HepG2 (cell line): ENCODE results near the gene CCDC183. TPM values are rescaled to one million over a fixed set of nuclear protein-coding genes. Genes with fewer than 3 reads are reported as not detected.

ENCODE experiments used
- ATM ChIP-seq: fragments of 450-650 bp; IDR thresholded peaks from 2 replicates; pipeline ENCODE4 v1.7.1; 2017; ENCODE audit warnings: mild to moderate bottlenecking, borderline replicate concordance
- DPF2 ChIP-seq: sonication (generic); formaldehyde crosslinking; IDR thresholded peaks from 2 replicates; pipeline ENCODE4 v1.4.0; 2020; ENCODE audit warnings: mild to moderate bottlenecking, low read depth, missing genetic modification reagents, borderline replicate concordance
- NFKBIZ ChIP-seq: IDR thresholded peaks from 2 replicates; pipeline ENCODE4 v1.6.1; 2018; ENCODE audit warnings: missing genetic modification reagents, missing compliant biosample characterization
- NKX3-1 ChIP-seq: sonication (generic); formaldehyde crosslinking; IDR thresholded peaks from 2 replicates; pipeline ENCODE4 v1.5.0; 2020; ENCODE audit warnings: missing genetic modification reagents
- RBFOX2 ChIP-seq: fragments of 200-400 bp; formaldehyde crosslinking; IDR thresholded peaks from 2 replicates; pipeline ENCODE4 v1.6.1; 2017; ENCODE audit warnings: low read depth, mild to moderate bottlenecking, low read length
- RXRA ChIP-seq: sonication (generic); formaldehyde crosslinking; IDR thresholded peaks from 2 replicates; pipeline ENCODE4 v1.5.1; 2020; ENCODE audit warnings: missing genetic modification reagents
- SMAD3 ChIP-seq: sonication (generic); formaldehyde crosslinking; IDR thresholded peaks from 2 replicates; pipeline ENCODE4 v1.4.0; 2020; ENCODE audit warnings: missing genetic modification reagents
- SOX5 ChIP-seq: IDR thresholded peaks from 2 replicates; pipeline ENCODE4 v1.6.1; 2016; ENCODE audit warnings: borderline replicate concordance
- ZFP36L2 ChIP-seq: sonication (generic); formaldehyde crosslinking; IDR thresholded peaks from 2 replicates; pipeline ENCODE4 v1.4.0; 2020; ENCODE audit warnings: missing genetic modification reagents
- ZNF761 ChIP-seq: sonication (generic); formaldehyde crosslinking; conservative IDR thresholded peaks from 2 replicates; pipeline ENCODE4 v1.4.0; 2020; ENCODE audit warnings: mild to moderate bottlenecking, missing genetic modification reagents
- ZNF841 ChIP-seq: sonication (generic); formaldehyde crosslinking; IDR thresholded peaks from 2 replicates; pipeline ENCODE4 v1.8.1; 2023; ENCODE audit warnings: missing genetic modification reagents, borderline replicate concordance
- polyA plus RNA-seq, 8 experiments: library from polyadenylated mRNA; depleted of rRNA in 3 of 8; stranded (reverse) in 7 of 8; unstranded in 1 of 8; fragments of >200 nt; fragmentation: Illumina TruSeq in 4 of 8; extraction: Trizol in 4 of 8; gene quantifications; 2 replicates each; pipeline versions ENCODE4 v1.2.1 to v1.2.3, GENCODE V29; 2011 to 2016; ENCODE audit warnings: low read depth in 4 of 8, missing spikeins in 1 of 8, mixed read lengths in 1 of 8; ENCODE audit not compliant: insufficient read depth in 1 of 8
- total RNA-seq, 5 experiments: library from RNA; depleted of rRNA; stranded (reverse); fragments of >200 nt; fragmentation: Illumina TruSeq; extraction: Trizol; gene quantifications; 2 replicates each; pipeline ENCODE4 v1.2.3, GENCODE V29; 2016; ENCODE audit warnings: low read depth in 1 of 5
- TF ChIP-seq, protein P1 (sequence below): sonication (generic); formaldehyde crosslinking; IDR thresholded peaks from 2 replicates; pipeline ENCODE4 v1.8.1; 2023; ENCODE audit warnings: missing genetic modification reagents, inconsistent platforms, borderline replicate concordance
- TF ChIP-seq, protein P2 (sequence below): sonication (generic); formaldehyde crosslinking; IDR thresholded peaks from 2 replicates; pipeline ENCODE4 v1.8.0; 2022; ENCODE audit warnings: mild to moderate bottlenecking, missing genetic modification reagents, moderate library complexity

The CCDC183 gene
- total and polyA plus RNA-seq, 2 of the 13 experiments (the other 11 are each of a cell fraction or from before 2014, with no cell fraction given): 5.0 to 66.4 TPM

DNA sequence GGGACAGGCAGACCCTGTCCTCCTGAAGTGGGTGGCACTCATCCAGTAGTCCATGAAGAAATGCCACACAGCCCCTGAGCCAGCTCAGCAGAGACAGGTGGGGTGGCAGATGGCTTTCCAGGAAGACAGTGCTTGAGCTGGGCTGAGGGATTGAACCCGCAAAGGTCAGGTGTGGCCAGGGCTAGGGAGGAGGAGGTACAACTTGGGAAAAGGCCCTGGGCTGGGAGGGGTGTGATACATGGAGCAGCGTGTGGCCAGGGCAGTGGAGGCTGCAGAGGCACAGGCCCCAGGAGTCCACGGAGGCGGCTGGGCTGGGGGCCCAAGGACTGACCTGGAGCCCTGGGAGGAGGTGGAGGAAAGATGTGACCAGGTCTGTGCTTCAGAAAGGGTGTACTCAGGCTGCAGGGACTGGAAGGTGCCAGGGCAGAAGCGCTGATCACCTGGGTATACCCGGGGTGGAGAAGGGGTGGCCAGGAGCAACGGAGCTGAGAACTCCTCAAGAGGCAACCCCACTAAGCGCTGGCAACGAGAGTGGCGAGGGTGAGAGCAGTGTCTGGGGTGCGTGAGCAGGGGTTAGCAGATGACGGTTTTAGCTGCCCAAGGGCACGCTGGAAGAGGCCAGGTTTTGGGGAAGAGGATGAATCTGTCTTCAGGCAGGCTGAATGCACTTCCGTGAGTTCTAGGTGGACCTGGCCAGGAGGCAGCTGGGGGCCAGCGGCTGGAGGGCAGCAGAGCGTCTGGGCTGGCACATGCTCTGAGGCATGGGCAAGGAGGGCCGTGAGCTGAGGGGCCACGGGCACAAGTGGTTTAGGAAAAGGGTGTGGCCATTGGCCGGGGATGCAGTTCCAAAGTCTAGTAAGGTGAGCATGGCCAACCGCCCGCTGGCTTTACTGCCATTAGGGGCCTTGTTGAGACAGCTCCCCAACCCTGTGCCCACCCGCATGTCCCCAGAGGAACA, 7.7 kb downstream of the CCDC183 start (continued):
- TF ChIP-seq DPF2 (CRISPR knock-in tag) (no peak), RXRA (CRISPR knock-in tag) (no peak; the same call in 1 of the 2 replicates), ZNF761 (CRISPR knock-in tag) (no peak), ATM (no peak), NFKBIZ (CRISPR knock-in tag) (no peak), RBFOX2 (peak; percentile 74), SMAD3 (no peak), ZNF841 (CRISPR knock-in tag) (no peak), ZFP36L2 (CRISPR knock-in tag) (no peak), SOX5 (no peak), NKX3-1 (CRISPR knock-in tag) (no peak)
- TF ChIP-seq, protein P1, sequence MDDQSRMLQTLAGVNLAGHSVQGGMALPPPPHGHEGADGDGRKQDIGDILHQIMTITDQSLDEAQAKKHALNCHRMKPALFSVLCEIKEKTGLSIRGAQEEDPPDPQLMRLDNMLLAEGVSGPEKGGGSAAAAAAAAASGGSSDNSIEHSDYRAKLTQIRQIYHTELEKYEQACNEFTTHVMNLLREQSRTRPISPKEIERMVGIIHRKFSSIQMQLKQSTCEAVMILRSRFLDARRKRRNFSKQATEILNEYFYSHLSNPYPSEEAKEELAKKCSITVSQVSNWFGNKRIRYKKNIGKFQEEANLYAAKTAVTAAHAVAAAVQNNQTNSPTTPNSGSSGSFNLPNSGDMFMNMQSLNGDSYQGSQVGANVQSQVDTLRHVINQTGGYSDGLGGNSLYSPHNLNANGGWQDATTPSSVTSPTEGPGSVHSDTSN (CRISPR knock-in tag): peak; percentile 40; the same call in 1 of the 2 replicates
- TF ChIP-seq, protein P2, sequence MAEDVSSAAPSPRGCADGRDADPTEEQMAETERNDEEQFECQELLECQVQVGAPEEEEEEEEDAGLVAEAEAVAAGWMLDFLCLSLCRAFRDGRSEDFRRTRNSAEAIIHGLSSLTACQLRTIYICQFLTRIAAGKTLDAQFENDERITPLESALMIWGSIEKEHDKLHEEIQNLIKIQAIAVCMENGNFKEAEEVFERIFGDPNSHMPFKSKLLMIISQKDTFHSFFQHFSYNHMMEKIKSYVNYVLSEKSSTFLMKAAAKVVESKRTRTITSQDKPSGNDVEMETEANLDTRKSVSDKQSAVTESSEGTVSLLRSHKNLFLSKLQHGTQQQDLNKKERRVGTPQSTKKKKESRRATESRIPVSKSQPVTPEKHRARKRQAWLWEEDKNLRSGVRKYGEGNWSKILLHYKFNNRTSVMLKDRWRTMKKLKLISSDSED (CRISPR knock-in tag): no peak
